HG03064 (cell line): ENCODE measurements around the gene RNF183.
"Not testable (repeated sequence)": the region's sequence is repeated elsewhere in the genome, so short reads cannot be mapped to it uniquely, and the experiment has no call there.

Experiments
- ATAC-seq: cut with Tn5 transposase; IDR thresholded peaks from one replicate; pipeline ENCODE4 v1.9.1; 2021; ENCODE audit warnings: low read depth; ENCODE audit not compliant: unreplicated experiment

The RNF183 gene

GRCh38 chr9:113317777-113318176 is 14.6 kb upstream of the RNF183 start:
- ATAC-seq = no peak

- no peak for ATAC-seq
Measured at GRCh38 chr9:113316030-113316429, 12.9 kb upstream of the RNF183 start.

- ATAC-seq = no peak
Measured at GRCh38 chr9:113315231-113315630, 12.1 kb upstream of the RNF183 start.

GRCh38 chr9:113313261-113313660 is 10.1 kb upstream of the RNF183 start:
- ATAC-seq = no peak

- ATAC-seq = no peak
Measured at GRCh38 chr9:113311961-113312360, 8.8 kb upstream of the RNF183 start.

- no peak for ATAC-seq
Measured at GRCh38 chr9:113310538-113310937, 7.4 kb upstream of the RNF183 start.

- no peak for ATAC-seq
Measured at GRCh38 chr9:113309204-113309813, 6.1 kb upstream of the RNF183 start.

- no peak for ATAC-seq
Measured at GRCh38 chr9:113307396-113307975, 4.3 kb upstream of the RNF183 start.

- no peak for ATAC-seq
Measured at GRCh38 chr9:113306566-113306965, 3.4 kb upstream of the RNF183 start.

GRCh38 chr9:113301548-113301947 is 1.6 kb downstream of the RNF183 start:
- no peak for ATAC-seq

- no peak for ATAC-seq
Measured at GRCh38 chr9:113299800-113300292, 3.3 kb downstream of the RNF183 start.

- ATAC-seq = no peak
Measured at GRCh38 chr9:113298924-113299770, 4.0 kb downstream of the RNF183 start.

GRCh38 chr9:113298311-113298710 is 4.9 kb downstream of the RNF183 start:
- no peak for ATAC-seq

- no peak for ATAC-seq
Measured at GRCh38 chr9:113296796-113297558, 6.2 kb downstream of the RNF183 start.

- ATAC-seq = not testable (repeated sequence)
Measured at GRCh38 chr9:113296247-113296646, 6.9 kb downstream of the RNF183 start.

- no peak for ATAC-seq
Measured at GRCh38 chr9:113293285-113293878, 9.8 kb downstream of the RNF183 start.

- no peak for ATAC-seq
Measured at GRCh38 chr9:113290052-113290607, 13.0 kb downstream of the RNF183 start.

- no peak for ATAC-seq
Measured at GRCh38 chr9:113289091-113289490, 14.1 kb downstream of the RNF183 start.

- ATAC-seq = no peak
Measured at GRCh38 chr9:113281356-113281755, 21.8 kb downstream of the RNF183 start.

GRCh38 chr9:113278840-113279239 is 24.3 kb downstream of the RNF183 start:
- ATAC-seq = no peak
